Measurements from ENCODE around the gene CHORDC1.

GRCh38 chr11:90218606-90219005, 4.2 kb downstream of the CHORDC1 start:
- TF ChIP-seq CTCF (IDR thresholded peaks at IDR 0.05) (no peak), ZFX (IDR thresholded peaks at IDR 0.05; ENCODE audit: borderline replicate concordance) (no peak)

All from 22Rv1 (cell line).